HG03558 (cell line): ENCODE data around the gene PHLDB1.
"Not testable (repeated sequence)": the region's sequence is repeated elsewhere in the genome, so short reads cannot be mapped to it uniquely, and the experiment has no call there.

ENCODE experiments used
- ATAC-seq: cut with Tn5 transposase; IDR thresholded peaks from one replicate; pipeline ENCODE4 v1.9.1; 2021; ENCODE audit warnings: moderate number of reproducible peaks; ENCODE audit not compliant: unreplicated experiment; ENCODE audit errors: extremely low read depth

Gene PHLDB1

GRCh38 chr11:118605116-118605867, 2.1 kb upstream of the PHLDB1 start:
- no peak for ATAC-seq

- no peak for ATAC-seq
These were observed 1.1 kb upstream of the PHLDB1 start for GRCh38 chr11:118606157-118606843.

GRCh38 chr11:118606844-118607228, 579 bp upstream of the PHLDB1 start:
- no peak for ATAC-seq

DNA sequence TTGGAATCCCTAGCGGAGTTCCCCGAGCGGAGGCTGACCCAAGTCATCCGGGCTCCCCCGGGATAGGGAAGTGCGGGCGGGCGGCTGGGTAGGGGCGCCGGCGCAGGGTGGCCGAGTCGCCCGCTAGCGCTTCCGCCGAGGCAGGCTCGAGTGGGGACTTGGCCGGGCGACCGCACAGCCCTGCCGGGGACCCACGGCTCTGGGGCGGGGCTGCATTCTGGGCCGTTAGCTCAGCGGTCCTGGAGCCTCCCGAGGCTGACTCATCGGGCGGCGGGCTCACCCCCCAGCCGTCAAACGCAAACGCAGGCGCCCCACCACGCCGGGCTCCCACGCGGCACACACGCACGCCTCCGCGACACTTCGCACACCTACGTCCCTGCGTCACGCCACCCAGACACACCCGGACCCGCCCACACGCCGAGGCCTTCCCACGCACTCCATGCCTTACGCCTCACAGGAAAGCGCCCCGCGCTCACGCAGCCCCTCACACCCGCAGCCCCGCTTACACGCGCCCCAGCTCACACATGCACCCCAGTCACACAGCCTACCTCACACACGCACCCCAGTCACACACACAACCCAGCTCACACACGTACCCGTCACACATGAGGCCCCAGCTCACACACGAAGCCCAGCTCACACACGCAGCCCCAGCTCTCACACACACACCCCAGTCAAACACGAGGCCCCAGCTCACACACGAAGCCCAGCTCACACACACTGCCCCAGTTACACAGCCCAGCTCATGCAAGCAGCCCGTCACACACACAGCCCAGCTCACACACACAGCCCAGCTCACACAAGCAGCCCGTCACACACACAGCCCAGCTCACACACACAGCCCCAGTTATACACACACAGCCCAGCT, 1.2 kb downstream of the PHLDB1 start:
- no peak for ATAC-seq

- no peak for ATAC-seq
These were observed 2.2 kb downstream of the PHLDB1 start for GRCh38 chr11:118609380-118610224.

DNA sequence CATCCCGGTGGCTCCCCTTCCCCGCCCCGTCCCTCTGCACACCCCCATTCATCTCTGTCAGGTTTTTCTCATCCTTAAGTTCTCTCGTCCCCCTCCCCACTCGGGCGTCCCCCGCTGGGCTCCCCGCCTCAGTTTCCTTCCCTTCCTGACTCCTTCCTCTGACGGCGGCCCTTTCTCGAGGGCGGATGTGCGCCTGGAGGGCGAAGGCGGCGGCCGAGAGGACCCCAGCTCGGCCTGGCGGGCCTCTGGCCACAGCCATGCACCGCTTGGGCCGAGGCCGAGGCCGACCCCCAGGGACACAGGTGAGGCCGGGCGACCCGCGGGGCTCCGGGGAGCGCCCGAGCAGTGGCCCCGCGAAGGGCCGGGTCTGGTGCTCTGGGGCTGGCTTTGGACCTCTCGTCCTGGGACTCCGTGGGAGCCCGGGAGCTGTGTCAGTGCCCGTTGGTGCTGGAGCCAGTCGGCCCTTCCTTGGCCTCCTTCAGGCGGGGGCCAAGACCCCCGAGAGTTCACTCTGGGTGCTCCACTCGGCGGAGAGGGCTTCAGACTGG, 2.9 kb downstream of the PHLDB1 start:
- no peak for ATAC-seq

DNA sequence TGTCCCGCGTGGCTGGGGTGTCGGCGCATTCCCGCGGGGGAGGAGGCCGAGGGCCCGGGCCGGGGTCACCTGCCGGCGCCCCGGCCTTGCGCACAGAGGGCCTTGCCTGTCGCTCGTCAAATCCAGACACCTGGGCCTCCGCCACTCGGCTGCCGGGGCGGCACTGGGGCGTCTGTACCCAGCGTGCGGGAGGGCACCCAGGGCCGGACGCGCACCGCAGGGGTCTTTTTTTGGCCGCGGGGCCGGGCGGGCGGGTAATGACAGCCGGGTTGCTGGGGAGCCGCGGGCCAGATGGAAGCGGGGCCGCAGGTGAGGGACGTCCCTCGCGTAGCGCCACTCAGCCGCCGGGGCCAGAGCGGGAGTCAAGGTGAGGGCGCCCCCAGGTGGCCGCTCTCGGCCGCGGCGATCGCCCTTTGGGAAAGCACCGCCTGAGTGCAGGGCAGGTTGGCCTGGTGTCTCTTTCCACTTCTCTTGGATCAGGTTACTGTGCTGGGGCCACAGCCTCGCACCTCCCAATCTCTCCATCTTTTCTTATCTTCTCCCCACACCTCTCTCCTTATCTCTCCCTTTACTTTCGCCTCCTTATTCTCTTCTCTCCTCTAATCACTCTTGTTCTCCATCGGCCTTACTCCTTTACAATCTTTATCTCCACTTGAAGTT, 3.5 kb downstream of the PHLDB1 start:
- no peak for ATAC-seq

DNA sequence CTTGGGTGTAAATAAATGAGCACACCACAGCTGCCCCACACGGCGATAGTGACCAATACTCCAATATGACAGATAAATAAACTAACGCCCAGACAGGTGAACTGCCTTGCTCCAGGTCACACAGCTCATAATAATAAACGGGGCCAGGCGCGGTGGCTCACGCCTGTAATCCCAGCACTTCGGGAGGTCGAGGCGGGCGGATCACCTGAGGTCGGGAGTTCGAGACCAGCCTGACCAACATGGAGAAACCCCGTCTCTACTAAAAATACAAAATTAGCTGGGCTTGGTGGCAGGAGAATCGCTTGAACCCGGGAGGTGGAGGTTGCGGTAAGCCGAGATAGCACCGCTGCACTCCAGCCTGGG, 4.0 kb downstream of the PHLDB1 start:
- not testable (repeated sequence) for ATAC-seq

GRCh38 chr11:118612378-118612777, 5.0 kb downstream of the PHLDB1 start:
- no peak for ATAC-seq

GRCh38 chr11:118614511-118614910, 7.1 kb downstream of the PHLDB1 start:
- no peak for ATAC-seq

- ATAC-seq: no peak
These were observed 8.0 kb downstream of the PHLDB1 start for GRCh38 chr11:118615282-118615975.

DNA sequence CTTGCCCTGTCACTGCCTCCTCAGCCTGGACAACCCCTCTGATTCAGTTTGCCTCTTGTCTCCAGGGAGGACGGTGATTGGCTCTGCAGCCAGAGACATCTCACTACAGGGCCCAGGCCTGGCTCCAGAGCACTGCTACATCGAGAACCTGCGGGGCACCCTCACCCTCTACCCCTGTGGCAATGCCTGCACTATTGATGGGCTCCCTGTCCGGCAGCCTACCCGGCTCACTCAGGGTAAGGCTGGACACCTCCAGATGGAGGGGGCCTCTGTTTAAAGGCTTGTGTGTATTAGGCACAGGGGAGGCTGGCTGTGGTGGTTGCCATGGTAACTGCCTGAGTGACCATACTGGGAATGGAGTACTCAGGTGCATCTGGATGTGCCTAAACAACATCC, 8.6 kb downstream of the PHLDB1 start:
- no peak for ATAC-seq

DNA sequence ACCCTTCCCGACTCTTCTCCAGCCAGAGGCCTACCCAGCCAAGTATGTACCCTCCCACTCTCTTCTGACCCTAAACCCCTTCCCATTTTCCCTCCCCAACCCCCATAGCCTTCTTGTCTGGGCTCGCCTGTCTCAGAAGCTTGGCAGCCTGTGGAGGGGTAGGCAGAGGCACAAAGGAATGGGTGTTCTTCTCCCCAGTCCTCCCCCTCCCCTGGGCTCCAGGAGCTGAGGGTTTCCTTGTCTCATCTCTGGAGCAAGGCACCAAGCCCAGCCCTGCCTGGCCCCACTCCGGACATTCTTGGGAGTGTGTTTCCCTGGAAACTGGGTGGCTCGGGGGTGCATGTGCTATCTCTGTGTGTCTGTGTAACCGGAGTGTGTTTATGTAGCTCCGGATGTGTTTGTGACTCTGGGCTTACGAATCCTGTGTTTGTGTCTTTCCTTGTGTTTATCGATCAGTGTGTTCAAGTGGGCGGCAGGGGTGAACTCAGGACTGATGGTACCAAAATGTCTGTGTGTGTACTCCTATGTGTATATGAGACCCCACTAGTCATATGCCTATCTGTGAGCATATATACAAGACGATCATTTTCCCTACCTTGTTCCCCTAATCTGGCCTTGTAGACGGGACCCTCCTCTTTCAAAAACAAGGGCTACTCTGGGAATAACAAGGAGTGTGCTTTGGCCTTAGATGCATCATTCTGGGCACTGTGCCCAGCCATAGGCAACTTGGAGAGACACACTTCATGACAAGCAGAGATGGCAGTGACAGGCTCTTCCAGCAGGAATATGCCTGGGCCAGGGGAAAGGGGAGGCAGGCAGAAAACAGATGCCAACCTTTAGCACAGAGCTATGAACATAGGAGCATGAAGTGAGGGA, 10.9 kb downstream of the PHLDB1 start:
- no peak for ATAC-seq

- ATAC-seq: no peak
These were observed 11.6 kb downstream of the PHLDB1 start for GRCh38 chr11:118618991-118619375.

DNA sequence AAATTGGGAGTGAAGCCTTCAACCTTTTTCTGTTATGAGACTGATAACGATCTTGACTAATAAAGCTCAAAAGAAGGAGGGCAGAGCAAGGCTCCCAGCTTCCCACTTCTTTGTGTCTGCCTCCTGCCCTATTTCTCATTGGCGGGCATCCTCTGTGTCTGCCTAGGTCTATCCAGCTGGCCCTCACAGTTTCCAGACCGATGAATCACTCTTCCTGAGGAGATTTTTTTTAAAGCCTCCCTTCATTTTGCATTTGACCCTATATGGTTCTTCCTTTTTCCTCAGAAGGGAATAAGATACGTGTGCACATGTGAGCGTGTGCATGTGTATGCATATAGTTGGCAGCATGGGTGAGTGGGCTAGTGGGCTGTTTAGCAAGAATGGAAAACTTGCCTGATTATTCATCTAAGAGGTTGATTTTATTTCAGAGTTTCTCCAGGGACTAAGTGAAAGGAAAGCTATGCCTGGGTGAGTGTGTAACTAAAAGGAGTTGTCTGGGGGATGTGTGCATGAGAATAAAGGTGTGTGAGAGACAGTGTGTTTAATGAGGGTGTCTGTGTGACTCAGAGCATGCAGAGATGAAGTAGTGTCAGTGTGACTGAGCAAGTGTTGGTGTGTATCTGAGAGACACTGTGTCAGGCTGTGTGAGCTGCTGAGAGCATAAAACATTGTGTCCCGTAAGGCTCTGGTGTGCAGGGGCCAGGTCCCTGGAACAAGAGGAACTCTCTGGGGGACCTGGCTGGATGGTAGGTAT, 12.2 kb downstream of the PHLDB1 start:
- ATAC-seq: no peak

- no peak for ATAC-seq
These were observed 13.2 kb downstream of the PHLDB1 start for GRCh38 chr11:118620529-118621070.
